Mucosa of stomach (tissue), 1 donor: ENCODE measurements around the gene TRMT1L.

Experiments
- H3K27me3 ChIP-seq: one replicate; pipeline ENCODE4 v1.7.0; 2013; ENCODE audit warnings: mild to moderate bottlenecking, low read length; ENCODE audit not compliant: control insufficient read depth, insufficient read depth
- H3K36me3 ChIP-seq: one replicate; pipeline ENCODE4 v1.7.0; 2013; ENCODE audit warnings: low read length; ENCODE audit not compliant: control insufficient read depth, insufficient read depth
- H3K4me1 ChIP-seq: one replicate; pipeline ENCODE4 v1.7.0; 2013; ENCODE audit warnings: mild to moderate bottlenecking, low read length; ENCODE audit not compliant: control insufficient read depth, insufficient read depth
- H3K4me3 ChIP-seq: one replicate; pipeline ENCODE4 v1.7.0; 2013; ENCODE audit warnings: low read length
- H3K9ac ChIP-seq: one replicate; pipeline ENCODE4 v1.7.0; 2013; ENCODE audit warnings: mild to moderate bottlenecking, low read length, moderate library complexity
- H3K9me3 ChIP-seq: one replicate; pipeline ENCODE4 v1.7.0; 2013; ENCODE audit warnings: mild to moderate bottlenecking, low read length, moderate library complexity; ENCODE audit not compliant: control insufficient read depth
- donor health status: Pancreatic carcinoma.

Gene TRMT1L

GRCh38 chr1:185155600-185156287, 1.0 kb downstream of the TRMT1L start:
- Histone ChIP-seq H3K9ac (peak overlapping the region; percentile 100), H3K4me1 (peaks cover 20% of the 10 kb centered on the region)

DNA sequence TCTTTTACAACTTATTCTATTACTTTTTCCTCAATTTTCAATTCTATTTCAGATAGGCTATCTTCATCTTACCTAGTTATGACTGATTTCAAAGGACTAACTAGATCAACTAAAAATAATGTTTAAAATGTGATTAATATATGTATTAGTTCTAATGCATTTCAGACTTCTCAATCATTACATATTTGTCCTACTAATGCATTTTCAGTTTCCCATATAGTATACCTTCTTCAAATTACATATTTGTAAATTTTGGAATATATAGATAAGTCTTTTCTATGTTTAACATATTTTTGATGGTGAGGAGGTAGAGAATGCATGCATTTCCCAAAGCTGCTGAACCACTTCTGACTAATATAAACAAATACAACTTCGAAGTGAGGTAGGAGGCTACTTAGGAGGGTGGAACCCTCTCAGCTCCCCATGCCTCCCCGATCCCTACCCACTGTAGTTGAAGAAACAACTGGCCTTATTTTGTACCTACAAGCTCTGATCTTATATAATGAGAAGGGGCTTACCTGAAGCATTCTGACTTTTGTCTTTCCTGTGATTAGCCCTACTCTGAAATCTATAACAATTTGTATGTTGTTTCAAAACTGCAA, 1.7 kb downstream of the TRMT1L start:
- no peaks in the 10 kb centered on the region for H3K27me3 ChIP-seq

More at GRCh38 chr1:185155600-185156287, 1.0 kb downstream of the TRMT1L start:
- H3K27me3 ChIP-seq = no peaks in the 10 kb centered on the region
- H3K9me3 ChIP-seq = no peaks in the 10 kb centered on the region
- no peaks in the 10 kb centered on the region for H3K36me3 ChIP-seq
- H3K4me3 ChIP-seq = peak overlapping the region; percentile 80

GRCh38 chr1:185152187-185152767, 4.5 kb downstream of the TRMT1L start:
- no peak overlapping the region for H3K4me3 ChIP-seq
- no peaks in the 10 kb centered on the region for H3K36me3 ChIP-seq
- H3K9me3 ChIP-seq = no peaks in the 10 kb centered on the region
- H3K27me3 ChIP-seq = no peaks in the 10 kb centered on the region
- H3K9ac ChIP-seq = no peak overlapping the region
- H3K4me1 ChIP-seq = peaks cover 7% of the 10 kb centered on the region

More for the DNA sequence above, 1.7 kb downstream of the TRMT1L start:
- no peaks in the 10 kb centered on the region for H3K36me3 ChIP-seq
- H3K4me1 ChIP-seq = peaks cover 20% of the 10 kb centered on the region
- H3K9ac ChIP-seq = peak overlapping the region; percentile 100
- no peak overlapping the region for H3K4me3 ChIP-seq
- H3K9me3 ChIP-seq = no peaks in the 10 kb centered on the region

DNA sequence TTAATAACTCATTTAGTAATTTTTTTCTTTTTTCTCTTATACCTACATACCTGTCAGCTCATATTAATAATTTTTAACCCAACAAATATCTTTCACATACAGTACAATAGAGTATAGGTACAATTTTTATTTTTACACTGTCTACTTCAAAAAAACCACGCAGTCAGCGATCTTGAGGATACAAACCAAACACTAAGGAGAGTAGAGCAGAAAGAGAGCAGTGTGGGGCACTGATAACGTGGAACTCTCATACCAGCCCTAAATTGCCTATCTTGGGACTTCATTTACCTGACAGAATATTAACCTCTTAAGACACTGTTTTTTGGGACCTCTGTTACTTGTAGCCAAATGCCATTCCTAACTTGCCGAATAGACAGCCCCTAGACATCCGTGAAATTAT, 5.5 kb downstream of the TRMT1L start:
- H3K9me3 ChIP-seq = no peaks in the 10 kb centered on the region
- no peaks in the 10 kb centered on the region for H3K36me3 ChIP-seq
- H3K4me3 ChIP-seq = no peak overlapping the region
- H3K4me1 ChIP-seq = peaks cover 7% of the 10 kb centered on the region
- no peak overlapping the region for H3K9ac ChIP-seq
- no peaks in the 10 kb centered on the region for H3K27me3 ChIP-seq

- no peaks in the 10 kb centered on the region for H3K36me3 ChIP-seq
- no peak overlapping the region for H3K4me3 ChIP-seq
- H3K4me1 ChIP-seq = no peaks in the 10 kb centered on the region
- no peaks in the 10 kb centered on the region for H3K9me3 ChIP-seq
- H3K27me3 ChIP-seq = no peaks in the 10 kb centered on the region
- H3K9ac ChIP-seq = no peak overlapping the region
These were observed 12.5 kb downstream of the TRMT1L start for GRCh38 chr1:185144233-185144632.

- H3K9me3 ChIP-seq = no peaks in the 10 kb centered on the region
- no peaks in the 10 kb centered on the region for H3K36me3 ChIP-seq
- H3K4me3 ChIP-seq = no peak overlapping the region
- H3K4me1 ChIP-seq = no peaks in the 10 kb centered on the region
- no peaks in the 10 kb centered on the region for H3K27me3 ChIP-seq
- H3K9ac ChIP-seq = no peak overlapping the region
These were observed 17.5 kb downstream of the TRMT1L start for GRCh38 chr1:185139246-185139645.

- no peaks in the 10 kb centered on the region for H3K4me1 ChIP-seq
- no peaks in the 10 kb centered on the region for H3K9me3 ChIP-seq
- H3K9ac ChIP-seq = no peak overlapping the region
- no peaks in the 10 kb centered on the region for H3K27me3 ChIP-seq
- no peaks in the 10 kb centered on the region for H3K36me3 ChIP-seq
- H3K4me3 ChIP-seq = no peak overlapping the region
These were observed 18.7 kb downstream of the TRMT1L start for GRCh38 chr1:185137896-185138545.

GRCh38 chr1:185132534-185132933, 24.2 kb downstream of the TRMT1L start:
- H3K36me3 ChIP-seq = no peaks in the 10 kb centered on the region
- H3K27me3 ChIP-seq = no peaks in the 10 kb centered on the region
- no peaks in the 10 kb centered on the region for H3K4me1 ChIP-seq
- no peaks in the 10 kb centered on the region for H3K9me3 ChIP-seq
- no peak overlapping the region for H3K9ac ChIP-seq
- no peak overlapping the region for H3K4me3 ChIP-seq

DNA sequence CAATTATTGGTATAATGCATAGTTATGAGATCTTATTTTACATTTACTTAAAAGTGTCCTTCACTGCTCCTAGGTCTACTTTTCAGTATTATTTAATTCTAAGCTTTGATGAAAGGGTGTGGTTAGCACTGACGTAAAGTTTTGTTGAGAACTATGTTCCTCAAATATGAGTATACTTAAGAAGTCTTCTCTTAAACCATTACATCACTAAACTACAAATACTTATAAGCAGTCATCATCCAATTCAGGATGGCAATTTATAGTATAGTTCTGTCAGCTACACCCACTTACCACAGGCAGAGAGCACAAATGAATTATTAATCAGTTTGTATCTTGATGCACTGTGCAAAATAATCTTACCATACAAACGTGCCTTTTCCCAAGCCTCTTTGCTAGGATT, 27.0 kb downstream of the TRMT1L start:
- Histone ChIP-seq H3K27me3 (no peaks in the 10 kb centered on the region), H3K9me3 (no peaks in the 10 kb centered on the region), H3K36me3 (no peaks in the 10 kb centered on the region)

GRCh38 chr1:185112356-185112755, 44.4 kb downstream of the TRMT1L start:
- H3K9ac ChIP-seq = no peak overlapping the region
- H3K4me3 ChIP-seq = no peak overlapping the region
- H3K27me3 ChIP-seq = no peaks in the 10 kb centered on the region
- no peaks in the 10 kb centered on the region for H3K9me3 ChIP-seq
- no peaks in the 10 kb centered on the region for H3K4me1 ChIP-seq
- no peaks in the 10 kb centered on the region for H3K36me3 ChIP-seq

More for the DNA sequence above, 27.0 kb downstream of the TRMT1L start:
- Histone ChIP-seq H3K4me1 (no peaks in the 10 kb centered on the region), H3K9ac (no peak overlapping the region), H3K4me3 (no peak overlapping the region)

DNA sequence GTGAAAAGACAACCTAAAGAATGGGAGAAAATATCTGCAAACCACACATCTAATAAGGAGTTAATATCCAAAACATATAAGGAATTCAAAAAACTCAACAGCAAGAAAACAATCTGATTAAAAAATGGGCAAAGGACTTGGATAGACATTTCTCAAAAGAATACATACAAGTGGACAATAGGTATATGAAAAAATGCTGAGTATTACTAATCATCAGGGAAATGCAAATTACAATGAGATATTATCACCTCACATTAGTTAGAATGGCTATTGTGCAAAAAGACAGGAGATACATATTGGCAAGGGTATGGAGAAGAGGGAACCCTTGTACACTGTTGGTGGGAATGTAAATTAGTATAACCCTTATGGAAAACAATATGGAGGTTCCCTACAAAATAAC, 44.9 kb downstream of the TRMT1L start:
- Histone ChIP-seq H3K36me3 (no peaks in the 10 kb centered on the region), H3K4me1 (no peaks in the 10 kb centered on the region), H3K9me3 (no peaks in the 10 kb centered on the region), H3K9ac (no peak overlapping the region), H3K4me3 (no peak overlapping the region), H3K27me3 (no peaks in the 10 kb centered on the region)

GRCh38 chr1:185110145-185110544, 46.6 kb downstream of the TRMT1L start:
- no peaks in the 10 kb centered on the region for H3K4me1 ChIP-seq
- H3K4me3 ChIP-seq = no peak overlapping the region
- H3K9ac ChIP-seq = no peak overlapping the region
- no peaks in the 10 kb centered on the region for H3K27me3 ChIP-seq
- H3K9me3 ChIP-seq = no peaks in the 10 kb centered on the region
- no peaks in the 10 kb centered on the region for H3K36me3 ChIP-seq
